Keratinocyte (primary cell): ENCODE measurements around the gene CKAP4. TPM values are rescaled to one million over a fixed set of nuclear protein-coding genes. Genes with fewer than 3 reads are reported as not detected.

Source experiments
- DNase-seq: peaks from one replicate; pipeline ENCODE4 v3.0.0-alpha.2; 2011; ENCODE audit warnings: low read depth, missing footprints, low spot score
- FAIRE-seq: peaks from 2 replicates; lab custom pipeline; 2011; peaks lifted over from hg19 to GRCh38; lab: Jason Lieb, UNC
- H2AFZ ChIP-seq: 2 replicates; pipeline ENCODE4 v1.6.0; 2012; ENCODE audit warnings: low read length, control low read depth, inconsistent platforms; ENCODE audit not compliant: control insufficient read depth
- H3K27ac ChIP-seq: 2 replicates; pipeline ENCODE4 v1.5.1; 2011; ENCODE audit warnings: low read length; ENCODE audit not compliant: control insufficient read depth, insufficient read depth
- H3K27me3 ChIP-seq: 3 replicates; pipeline ENCODE4 v1.6.0; 2011; ENCODE audit warnings: low read length; ENCODE audit not compliant: control insufficient read depth, insufficient read depth; ENCODE audit errors: extremely low read depth
- H3K36me3 ChIP-seq, 2 experiments: 2 replicates in 1 of 2; 3 replicates in 1 of 2; pipeline ENCODE4 v1.5.1; 2011; ENCODE audit warnings: low read length in 2 of 2, mild to moderate bottlenecking in 1 of 2; ENCODE audit not compliant: control insufficient read depth in 2 of 2, insufficient read depth in 2 of 2; ENCODE audit errors: extremely low read depth in 1 of 2
- H3K4me1 ChIP-seq: 3 replicates; pipeline ENCODE4 v1.5.1; 2011; ENCODE audit warnings: low read length; ENCODE audit not compliant: control insufficient read depth, insufficient read depth; ENCODE audit errors: extremely low read depth
- H3K4me2 ChIP-seq: 3 replicates; pipeline ENCODE4 v1.6.0; 2011; ENCODE audit warnings: low read depth, low read length; ENCODE audit not compliant: control insufficient read depth, insufficient read depth; ENCODE audit errors: extremely low read depth
- H3K4me3 ChIP-seq, 3 experiments: fragments of 200-600 bp in 1 of 3; sonication (generic) in 1 of 3; 2 replicates in 2 of 3; 3 replicates in 1 of 3; pipeline ENCODE4 v1.5.1; 2011 to 2016; ENCODE audit warnings: low read length in 3 of 3, mild to moderate bottlenecking in 3 of 3, control low read depth in 2 of 3, inconsistent platforms in 1 of 3, low read depth in 1 of 3, mixed read lengths in 1 of 3, mixed run types in 1 of 3, moderate library complexity in 1 of 3; ENCODE audit not compliant: control insufficient read depth in 2 of 3, insufficient read depth in 2 of 3; ENCODE audit errors: extremely low read depth in 1 of 3
- H3K79me2 ChIP-seq: 2 replicates; pipeline ENCODE4 v1.6.0; 2012; ENCODE audit warnings: low read length; ENCODE audit not compliant: control insufficient read depth, insufficient read depth
- H3K9ac ChIP-seq: 3 replicates; pipeline ENCODE4 v1.6.0; 2011; ENCODE audit warnings: low read length; ENCODE audit not compliant: control insufficient read depth, insufficient read depth; ENCODE audit errors: extremely low read depth
- H3K9me1 ChIP-seq: 3 replicates; pipeline ENCODE4 v1.6.0; 2011; ENCODE audit warnings: low read length; ENCODE audit not compliant: control insufficient read depth, insufficient read depth; ENCODE audit errors: extremely low read depth
- H3K9me3 ChIP-seq: 2 replicates; pipeline ENCODE4 v1.5.1; 2012; ENCODE audit warnings: low read depth, low read length; ENCODE audit not compliant: control insufficient read depth
- H4K20me1 ChIP-seq: 3 replicates; pipeline ENCODE4 v1.6.0; 2011; ENCODE audit warnings: low read length; ENCODE audit not compliant: control insufficient read depth, insufficient read depth; ENCODE audit errors: extremely low read depth
- CTCF ChIP-seq, 3 experiments: IDR thresholded peaks in 1 of 3; conservative IDR thresholded peaks in 1 of 3; optimal IDR thresholded peaks in 1 of 3; 2 replicates in 2 of 3; 3 replicates in 1 of 3; pipeline versions ENCODE3 to v1.5.1; 2011; ENCODE audit warnings: low read length in 3 of 3, mild to moderate bottlenecking in 3 of 3, moderate library complexity in 2 of 3, control low read depth in 1 of 3, inconsistent platforms in 1 of 3; ENCODE audit not compliant: insufficient read depth in 2 of 3; ENCODE audit errors: extremely low read depth in 1 of 3
- EZH2 ChIP-seq: IDR thresholded peaks from one replicate; pipeline ENCODE4 v1.6.1; 2012; ENCODE audit warnings: inconsistent platforms, mild to moderate bottlenecking, low read length, moderate library complexity
- dilution Hi-C: fragments of 300-500 bp; cut with MboI; formaldehyde crosslinking; loops from one replicate; pipeline ENCODE4 v1.7.0; 2020; ENCODE audit warnings: low sequenced_read_pairs; ENCODE audit not compliant: extremely low pct_ligation_motif_present
- polyA plus RNA-seq, 5 experiments: library from polyadenylated mRNA; depleted of rRNA in 3 of 5; stranded (reverse) in 3 of 5; stranded (forward) in 1 of 5; unstranded in 1 of 5; fragments of >200 nt; gene quantifications; 1 replicate in 1 of 5; 2 replicates in 3 of 5; 3 replicates in 1 of 5; pipeline versions ENCODE4 v1.2.1 to v1.2.3, GENCODE V29; 2011 to 2012; ENCODE audit warnings: missing spikeins in 2 of 5, low read depth in 1 of 5, low replicate concordance in 1 of 5

Gene CKAP4
- polyA plus RNA-seq, 1 donor (not counting 4 experiments of a cell fraction or from before 2014, with no cell fraction given) = 84.5 TPM

GRCh38 chr12:106291342-106291741, 43.5 kb upstream of the CKAP4 start:
- no peak overlapping the region for H3K4me2 ChIP-seq
- H2AFZ ChIP-seq = no peak overlapping the region
- no peak overlapping the region for H3K9ac ChIP-seq
- H3K4me1 ChIP-seq = peaks cover 29% of the 10 kb centered on the region
- H3K36me3 ChIP-seq = peaks cover 0 to 4% of the 10 kb centered on the region in 2 experiments
- TF ChIP-seq EZH2 (no peak), CTCF (optimal IDR thresholded peaks at IDR 0.05 in 1 of 3, IDR thresholded peaks at IDR 0.05 in 1 of 3, conservative IDR thresholded peaks at IDR 0.05 in 1 of 3; ENCODE audit: extremely low read depth in 1 of 3, insufficient read depth in 2 of 3, low read length in 3 of 3) (no peak)
- H3K27me3 ChIP-seq = no peaks in the 10 kb centered on the region
- dilution Hi-C loops = no loop called here
- no peaks in the 10 kb centered on the region for H4K20me1 ChIP-seq
- no peaks in the 10 kb centered on the region for H3K79me2 ChIP-seq
- no peak overlapping the region for H3K4me3 ChIP-seq
- H3K27ac ChIP-seq = no peak overlapping the region
- FAIRE-seq (no peak), DNase-seq (no peak)
- H3K9me1 ChIP-seq = no peaks in the 10 kb centered on the region
- no peaks in the 10 kb centered on the region for H3K9me3 ChIP-seq

DNA sequence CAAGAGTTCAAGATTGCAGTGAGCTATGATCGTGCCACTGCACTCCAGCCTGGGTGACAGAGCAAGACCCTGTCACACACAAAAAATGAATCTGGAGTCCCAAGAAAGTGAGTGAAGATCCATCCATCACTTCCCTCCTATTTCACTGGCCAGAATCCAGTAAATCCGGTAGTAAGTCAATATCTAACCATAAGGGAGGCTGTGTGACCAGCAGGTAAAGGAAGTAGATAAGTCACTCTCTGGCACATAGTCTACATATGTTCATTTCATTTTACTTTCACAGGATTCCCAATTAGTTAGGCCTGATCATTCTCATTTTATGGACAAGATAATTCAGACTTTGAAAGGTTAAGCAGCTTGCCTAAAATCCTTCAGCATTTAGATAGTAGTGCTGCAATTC, 42.8 kb upstream of the CKAP4 start:
- Histone ChIP-seq H3K9me3 (no peaks in the 10 kb centered on the region), H3K27ac (no peak overlapping the region), H3K9me1 (no peaks in the 10 kb centered on the region), H4K20me1 (no peaks in the 10 kb centered on the region), H3K4me3 (no peak overlapping the region), H3K36me3 (peaks cover 0 to 4% of the 10 kb centered on the region in 2 experiments), H3K4me1 (peaks cover 24% of the 10 kb centered on the region), H3K79me2 (no peaks in the 10 kb centered on the region), H3K9ac (no peak overlapping the region), H2AFZ (no peak overlapping the region), H3K4me2 (no peak overlapping the region), H3K27me3 (no peaks in the 10 kb centered on the region)
- FAIRE-seq (no peak), DNase-seq (no peak)
- TF ChIP-seq EZH2 (no peak), CTCF (optimal IDR thresholded peaks at IDR 0.05 in 1 of 3, IDR thresholded peaks at IDR 0.05 in 1 of 3, conservative IDR thresholded peaks at IDR 0.05 in 1 of 3; ENCODE audit: extremely low read depth in 1 of 3, insufficient read depth in 2 of 3, low read length in 3 of 3) (no peak)
- dilution Hi-C loops = no loop called here
